SHP77 treated with DMSO at 0.1 percent for 48 hours (cell line): Measurements from ENCODE around the gene CST11.

Source experiments
- DNase-seq: peaks from one replicate; lab custom pipeline; 2025; lab: John Stamatoyannopoulos, UW

CST11 gene

DNA sequence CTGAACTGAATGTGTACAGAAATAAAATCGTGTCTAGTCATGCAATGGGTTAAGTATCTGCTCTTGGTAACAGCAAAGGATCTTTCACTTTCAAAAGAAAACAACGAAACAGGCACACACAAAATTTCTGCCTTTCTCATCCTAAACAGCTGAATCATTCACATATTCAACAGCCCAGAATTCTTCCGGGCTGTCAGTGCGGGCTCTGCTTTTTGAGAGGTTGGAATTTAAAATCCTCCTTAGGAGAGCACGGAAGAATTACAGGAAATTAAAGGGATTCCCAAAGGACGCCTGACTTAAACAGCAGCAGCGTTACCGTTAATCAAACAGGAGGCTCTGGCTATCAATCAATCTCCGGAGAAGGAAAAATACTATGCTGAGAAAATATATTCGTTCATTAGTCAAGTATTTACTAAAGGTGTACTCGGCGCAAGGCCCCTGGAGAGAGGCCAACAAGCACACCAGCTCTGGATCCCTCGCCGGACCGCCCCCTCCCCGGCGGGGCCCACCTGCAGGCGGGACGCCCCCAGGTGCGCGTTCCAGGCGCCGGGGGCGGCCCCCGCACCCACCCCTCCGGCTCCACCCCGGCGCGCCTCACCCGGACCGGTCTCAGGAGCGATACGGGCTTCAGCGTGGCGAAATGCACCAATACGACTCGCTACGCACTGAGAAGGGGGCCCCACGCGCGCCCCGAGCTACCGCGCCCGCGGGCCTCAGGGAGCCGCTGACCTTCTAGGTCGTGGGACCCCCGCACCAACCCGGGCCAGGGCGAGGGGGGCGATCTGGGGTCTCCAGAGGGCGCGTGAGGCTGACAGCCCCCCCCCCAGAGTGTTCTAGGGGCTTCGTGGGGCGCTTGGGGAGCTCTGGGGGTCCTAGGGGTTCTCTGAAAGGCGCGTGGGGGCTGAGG, 32.4 kb downstream of the CST11 start:
- peak; percentile 17 for DNase-seq

GRCh38 chr20:23419657-23419994, 33.0 kb downstream of the CST11 start:
- DNase-seq, result no peak

DNA sequence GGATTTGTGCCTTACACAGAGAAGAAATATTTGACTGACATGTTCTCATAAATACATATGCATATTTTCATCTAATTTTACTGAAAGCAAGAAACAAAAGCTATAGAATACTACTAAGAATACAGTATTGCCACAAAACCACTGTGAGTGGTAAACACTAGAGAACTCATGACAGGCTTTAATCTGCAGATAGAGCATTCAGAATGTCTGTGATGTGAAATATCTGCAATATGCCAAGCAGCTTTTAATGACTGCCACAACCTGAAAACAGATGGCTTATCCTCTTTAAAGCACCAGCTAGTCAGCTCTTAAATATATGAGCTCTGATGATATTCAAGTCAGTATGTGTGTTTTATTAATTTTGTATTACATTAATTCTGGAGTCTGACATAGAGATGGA, 34.8 kb downstream of the CST11 start:
- DNase-seq, result no peak

DNA sequence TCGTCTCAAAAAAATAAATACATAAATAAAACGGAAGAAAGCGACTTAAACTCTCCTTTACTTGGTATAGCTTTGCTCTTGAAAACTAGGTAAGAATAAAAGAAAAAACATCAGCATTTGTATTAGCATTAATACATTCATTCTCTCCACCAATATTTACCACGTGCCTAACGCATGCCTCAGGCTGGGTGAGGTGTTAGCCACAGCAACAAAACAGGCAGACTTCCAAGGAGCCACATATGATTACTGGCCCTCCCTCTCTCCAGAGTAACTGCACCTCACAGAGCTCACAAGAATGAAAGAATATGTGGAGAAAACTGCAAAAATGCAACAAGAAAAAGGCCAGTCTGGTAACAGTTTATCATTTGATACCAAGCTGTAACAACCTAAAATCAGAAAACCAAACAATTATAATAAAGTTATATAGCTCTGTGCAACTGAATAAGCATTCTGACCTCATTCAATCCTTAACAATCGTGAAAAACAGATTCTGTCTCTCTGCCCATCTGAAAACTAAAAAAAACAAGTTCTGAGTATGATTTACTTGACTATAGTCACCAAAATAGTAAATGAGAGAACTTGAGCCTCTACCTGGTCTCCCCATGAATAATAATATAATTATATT, 36.6 kb downstream of the CST11 start:
- DNase-seq, result no peak

GRCh38 chr20:23415555-23415954, 37.1 kb downstream of the CST11 start:
- no peak for DNase-seq

DNA sequence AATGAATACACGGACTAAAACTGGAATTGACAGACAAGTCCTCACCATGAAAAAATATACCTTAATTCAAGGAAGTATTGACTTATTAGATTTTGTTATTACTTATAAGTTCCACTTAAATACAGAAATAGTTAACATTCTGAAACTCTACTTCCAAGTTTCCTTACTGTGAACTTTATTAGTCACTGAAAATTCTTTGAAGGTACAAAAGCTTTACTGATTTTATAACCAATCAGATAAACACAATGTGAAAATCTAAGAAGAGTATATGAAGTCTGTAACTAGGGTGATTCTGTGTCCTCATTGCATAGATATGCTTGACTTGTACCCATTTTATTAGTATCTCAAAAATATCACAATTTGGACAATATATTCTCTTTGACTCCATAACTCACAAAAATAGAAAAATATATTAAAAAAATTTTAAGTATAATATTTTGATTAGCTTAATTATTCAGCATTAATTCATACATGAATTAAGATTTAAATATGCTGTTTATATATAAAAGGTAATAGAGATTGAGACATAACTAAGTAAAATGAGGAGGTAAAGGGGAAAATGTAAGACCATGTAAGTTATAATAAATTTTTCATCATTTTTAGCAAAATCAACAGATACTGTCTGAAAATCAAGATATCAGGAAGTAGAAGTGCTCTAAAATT, 38.0 kb downstream of the CST11 start:
- DNase-seq, result no peak

- DNase-seq, result no peak
Observed at GRCh38 chr20:23413862-23414422, 38.7 kb downstream of the CST11 start.

DNA sequence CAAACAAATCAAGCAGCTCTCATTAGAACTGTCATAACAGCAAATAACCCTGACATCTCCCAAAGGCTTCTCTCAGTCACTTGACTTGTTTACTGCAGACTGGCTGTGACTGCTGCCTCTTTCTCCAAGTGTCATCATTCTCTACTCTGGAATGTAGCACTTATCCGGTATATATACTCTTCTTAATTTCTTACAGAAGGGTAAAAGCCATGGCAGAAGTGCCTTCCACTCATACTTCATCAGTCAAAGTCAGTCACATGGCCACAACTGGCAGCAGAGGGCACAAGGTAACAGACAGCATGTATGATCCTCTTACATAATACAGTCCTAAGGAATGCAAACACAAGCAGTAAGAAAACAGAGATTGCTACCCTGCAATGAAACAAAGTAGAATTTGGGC, 40.6 kb downstream of the CST11 start:
- DNase-seq, result no peak

DNA sequence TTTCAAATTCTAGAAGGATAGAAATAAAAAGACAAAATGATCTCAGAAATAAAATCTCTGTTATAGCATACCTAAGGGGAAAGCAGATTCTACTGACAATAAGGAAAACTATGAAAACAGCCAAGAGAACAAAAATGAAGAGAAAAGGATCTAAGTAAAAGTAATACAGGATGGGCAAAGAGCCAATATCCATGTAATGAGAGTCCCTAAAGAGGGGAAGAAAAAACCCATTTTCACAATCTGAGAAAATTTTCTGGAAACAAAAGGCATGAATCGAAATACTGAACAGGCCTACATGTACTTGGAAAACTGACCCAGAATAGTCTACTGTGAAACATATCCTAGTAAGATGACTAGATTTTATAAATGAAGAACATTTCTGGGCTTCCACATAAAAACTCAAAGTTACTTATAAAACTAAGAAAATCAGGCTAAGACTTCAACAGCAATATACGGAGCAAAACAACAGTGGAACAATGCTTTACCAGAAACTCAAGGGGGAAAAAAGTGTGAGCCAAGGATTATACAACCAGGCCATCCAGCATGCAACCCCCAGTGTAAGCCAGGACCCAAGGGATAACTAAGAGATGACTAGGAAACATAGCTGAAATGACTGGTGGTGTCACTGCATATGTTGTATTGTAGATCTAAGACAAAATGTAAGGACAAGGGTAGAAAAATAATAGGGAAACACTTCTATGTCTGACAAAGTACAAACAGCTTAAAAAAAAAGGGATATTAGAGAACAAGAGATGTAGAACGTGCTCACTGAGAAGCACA, 41.6 kb downstream of the CST11 start:
- DNase-seq, result no peak

- DNase-seq, result no peak
Observed at GRCh38 chr20:23409800-23410199, 42.9 kb downstream of the CST11 start.

- DNase-seq, result no peak
Observed at GRCh38 chr20:23408957-23409356, 43.7 kb downstream of the CST11 start.

GRCh38 chr20:23407781-23408464, 44.8 kb downstream of the CST11 start:
- no peak for DNase-seq

DNA sequence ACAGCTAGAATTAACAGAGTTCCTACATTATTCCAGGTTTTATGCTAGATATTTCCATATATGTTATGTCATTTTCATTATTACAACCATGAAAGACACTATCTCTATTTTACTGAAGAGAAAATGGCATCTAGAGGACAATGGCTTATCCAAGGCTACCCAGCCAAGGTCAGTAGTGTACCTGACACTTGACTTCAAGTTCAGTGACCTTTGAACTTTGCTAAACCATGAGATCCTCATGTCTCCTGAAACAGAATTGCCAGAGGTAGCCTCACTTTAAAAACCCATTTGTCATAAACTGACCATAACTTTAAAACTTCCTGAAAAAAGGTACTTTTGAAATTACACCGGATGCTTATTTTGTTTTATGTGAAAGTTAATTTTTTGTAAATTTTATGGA, 45.8 kb downstream of the CST11 start:
- no peak for DNase-seq

DNA sequence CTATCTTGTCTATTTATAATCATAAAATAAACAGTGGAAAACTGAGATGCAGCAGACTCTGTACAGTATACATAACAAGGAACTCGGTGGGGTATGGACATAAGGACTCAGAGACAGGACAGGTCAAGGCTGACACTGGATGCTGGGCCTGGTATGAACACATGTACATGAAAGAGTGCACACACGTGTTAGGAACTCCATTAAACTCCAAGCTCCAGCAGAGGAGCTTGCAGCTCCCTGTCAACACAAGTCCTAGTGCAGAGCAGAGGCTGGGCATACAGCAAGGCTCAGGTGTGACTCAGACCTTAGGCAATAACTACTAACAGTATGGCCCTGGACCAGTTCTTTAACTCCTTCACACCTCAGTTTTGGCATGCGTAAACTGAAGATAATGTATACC, 48.5 kb downstream of the CST11 start:
- DNase-seq, result no peak

GRCh38 chr20:23403751-23404150, 48.9 kb downstream of the CST11 start:
- DNase-seq, result no peak

GRCh38 chr20:23401051-23401450, 51.6 kb downstream of the CST11 start:
- DNase-seq, result no peak
